ENCODE measurements around the gene TLE1.

The TLE1 gene

DNA sequence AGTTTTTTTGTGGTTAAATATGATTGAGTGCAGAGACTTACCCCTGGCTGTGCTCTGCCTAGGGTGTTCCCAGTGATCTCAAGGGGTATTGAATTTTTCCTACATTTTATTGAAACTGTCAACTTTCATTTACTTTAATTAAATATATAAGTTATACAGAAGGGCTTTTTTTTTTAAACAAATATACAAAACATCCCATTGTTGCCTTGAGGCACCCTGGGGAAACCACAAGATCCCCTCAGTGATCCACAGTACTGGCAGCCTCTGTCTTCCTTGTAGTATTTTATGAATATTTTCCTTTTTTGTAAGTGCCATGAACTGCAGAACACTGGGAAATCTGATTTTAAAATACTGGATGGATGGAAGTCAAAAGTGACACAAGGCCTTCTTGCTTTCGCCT lies 123.7 kb downstream of the TLE1 start:
- Mint-ChIP-seq H3K27me3 (no peaks in the 10 kb centered on the region), H3K27ac (no peak overlapping the region), H3K4me1 (ENCODE audit: low read depth) (no peaks in the 10 kb centered on the region), H3K36me3 (ENCODE audit: low read depth) (no peaks in the 10 kb centered on the region), H3K9me3 (peaks cover 9% of the 10 kb centered on the region), H3K4me3 (no peak overlapping the region)
- intact Hi-C loops (cut with micrococcal nuclease) = no loop called here

DNA sequence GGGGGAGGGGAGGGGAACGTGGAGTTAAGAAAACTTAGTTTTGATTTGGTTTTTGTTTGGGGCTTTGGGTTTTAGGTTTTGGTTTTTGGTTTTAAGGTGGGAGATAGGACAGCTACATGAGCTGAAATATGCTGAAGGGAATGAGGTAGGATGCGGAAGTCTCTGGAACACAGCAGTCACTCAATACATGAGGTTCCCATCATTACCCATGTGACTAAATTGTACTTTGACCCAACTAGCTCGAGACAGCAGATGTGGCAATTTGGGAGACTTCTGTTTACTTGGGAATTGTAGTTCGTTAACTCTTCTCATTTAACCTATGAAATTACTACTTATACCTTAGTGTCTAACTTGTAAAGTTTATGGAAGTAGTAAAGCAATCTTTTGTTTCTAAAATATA lies 124.2 kb downstream of the TLE1 start:
- no peaks in the 10 kb centered on the region for H3K27me3 Mint-ChIP-seq
- intact Hi-C loops (cut with micrococcal nuclease) = no loop called here
- no peaks in the 10 kb centered on the region for H3K36me3 Mint-ChIP-seq (ENCODE audit: low read depth)
- H3K4me3 Mint-ChIP-seq = no peak overlapping the region
- no peak overlapping the region for H3K27ac Mint-ChIP-seq
- H3K9me3 Mint-ChIP-seq = peaks cover 9% of the 10 kb centered on the region
- H3K4me1 Mint-ChIP-seq (ENCODE audit: low read depth) = no peaks in the 10 kb centered on the region

GRCh38 chr9:81564632-81565031 lies 124.7 kb downstream of the TLE1 start:
- Mint-ChIP-seq H3K9me3 (peaks cover 9% of the 10 kb centered on the region), H3K36me3 (ENCODE audit: low read depth) (no peaks in the 10 kb centered on the region), H3K4me1 (ENCODE audit: low read depth) (no peaks in the 10 kb centered on the region), H3K27ac (no peak overlapping the region), H3K27me3 (no peaks in the 10 kb centered on the region), H3K4me3 (no peak overlapping the region)
- intact Hi-C loops (cut with micrococcal nuclease) = no loop called here

DNA sequence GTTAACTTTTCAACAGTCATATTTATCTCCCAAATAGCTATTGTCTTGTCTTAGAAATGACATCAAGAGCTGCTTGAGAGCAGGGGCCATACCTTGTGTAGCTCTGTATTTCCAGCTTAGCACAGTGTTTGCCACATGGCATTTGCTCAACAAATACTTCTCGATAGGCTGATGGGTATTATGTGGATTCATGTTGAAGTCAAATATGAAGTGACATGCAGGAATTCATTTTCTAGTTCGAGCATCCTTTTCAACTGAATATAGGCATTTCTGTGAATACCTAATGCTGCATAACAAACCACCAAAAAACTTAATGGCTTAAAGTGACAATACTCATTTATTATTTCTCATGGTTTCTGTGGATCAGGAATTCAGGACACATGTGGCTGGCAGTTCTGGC lies 125.6 kb downstream of the TLE1 start:
- no peaks in the 10 kb centered on the region for H3K36me3 Mint-ChIP-seq (ENCODE audit: low read depth)
- peaks cover 9% of the 10 kb centered on the region for H3K9me3 Mint-ChIP-seq
- no peaks in the 10 kb centered on the region for H3K27me3 Mint-ChIP-seq
- intact Hi-C loops (cut with micrococcal nuclease) = no loop called here
- H3K4me1 Mint-ChIP-seq (ENCODE audit: low read depth) = no peaks in the 10 kb centered on the region
- H3K27ac Mint-ChIP-seq = no peak overlapping the region
- no peak overlapping the region for H3K4me3 Mint-ChIP-seq

- Mint-ChIP-seq H3K27me3 (no peaks in the 10 kb centered on the region), H3K4me3 (no peak overlapping the region), H3K36me3 (ENCODE audit: low read depth) (no peaks in the 10 kb centered on the region), H3K4me1 (ENCODE audit: low read depth) (no peaks in the 10 kb centered on the region), H3K27ac (no peak overlapping the region), H3K9me3 (peaks cover 9% of the 10 kb centered on the region)
- intact Hi-C loops (cut with micrococcal nuclease) = no loop called here
These were observed 126.3 kb downstream of the TLE1 start for GRCh38 chr9:81563020-81563407.

GRCh38 chr9:81562231-81563019 lies 126.9 kb downstream of the TLE1 start:
- no peak overlapping the region for H3K4me3 Mint-ChIP-seq
- no peaks in the 10 kb centered on the region for H3K36me3 Mint-ChIP-seq (ENCODE audit: low read depth)
- peaks cover 9% of the 10 kb centered on the region for H3K9me3 Mint-ChIP-seq
- H3K27ac Mint-ChIP-seq = no peak overlapping the region
- H3K4me1 Mint-ChIP-seq (ENCODE audit: low read depth) = no peaks in the 10 kb centered on the region
- intact Hi-C loops (cut with micrococcal nuclease) = no loop called here
- H3K27me3 Mint-ChIP-seq = no peaks in the 10 kb centered on the region

GRCh38 chr9:81560851-81561732 lies 128.3 kb downstream of the TLE1 start:
- intact Hi-C loops (cut with micrococcal nuclease) = no loop called here
- no peaks in the 10 kb centered on the region for H3K27me3 Mint-ChIP-seq

GRCh38 chr9:81559709-81560108 lies 129.6 kb downstream of the TLE1 start:
- intact Hi-C loops (cut with micrococcal nuclease) = no loop called here
- H3K4me3 Mint-ChIP-seq = no peak overlapping the region
- no peak overlapping the region for H3K27ac Mint-ChIP-seq
- no peaks in the 10 kb centered on the region for H3K27me3 Mint-ChIP-seq
- peaks cover 9% of the 10 kb centered on the region for H3K9me3 Mint-ChIP-seq
- H3K4me1 Mint-ChIP-seq (ENCODE audit: low read depth) = no peaks in the 10 kb centered on the region
- H3K36me3 Mint-ChIP-seq (ENCODE audit: low read depth) = no peaks in the 10 kb centered on the region

More at GRCh38 chr9:81560851-81561732, 128.3 kb downstream of the TLE1 start:
- no peak overlapping the region for H3K27ac Mint-ChIP-seq
- no peak overlapping the region for H3K4me3 Mint-ChIP-seq
- H3K36me3 Mint-ChIP-seq (ENCODE audit: low read depth) = no peaks in the 10 kb centered on the region
- H3K4me1 Mint-ChIP-seq (ENCODE audit: low read depth) = no peaks in the 10 kb centered on the region
- H3K9me3 Mint-ChIP-seq = peaks cover 9% of the 10 kb centered on the region

- no peak overlapping the region for H3K4me3 Mint-ChIP-seq
- no peaks in the 10 kb centered on the region for H3K4me1 Mint-ChIP-seq (ENCODE audit: low read depth)
- no peaks in the 10 kb centered on the region for H3K36me3 Mint-ChIP-seq (ENCODE audit: low read depth)
- H3K9me3 Mint-ChIP-seq = peaks cover 5% of the 10 kb centered on the region
- intact Hi-C loops (cut with micrococcal nuclease) = no loop called here
- H3K27ac Mint-ChIP-seq = no peak overlapping the region
- H3K27me3 Mint-ChIP-seq = no peaks in the 10 kb centered on the region
These were observed 130.2 kb downstream of the TLE1 start for GRCh38 chr9:81559197-81559596.

DNA sequence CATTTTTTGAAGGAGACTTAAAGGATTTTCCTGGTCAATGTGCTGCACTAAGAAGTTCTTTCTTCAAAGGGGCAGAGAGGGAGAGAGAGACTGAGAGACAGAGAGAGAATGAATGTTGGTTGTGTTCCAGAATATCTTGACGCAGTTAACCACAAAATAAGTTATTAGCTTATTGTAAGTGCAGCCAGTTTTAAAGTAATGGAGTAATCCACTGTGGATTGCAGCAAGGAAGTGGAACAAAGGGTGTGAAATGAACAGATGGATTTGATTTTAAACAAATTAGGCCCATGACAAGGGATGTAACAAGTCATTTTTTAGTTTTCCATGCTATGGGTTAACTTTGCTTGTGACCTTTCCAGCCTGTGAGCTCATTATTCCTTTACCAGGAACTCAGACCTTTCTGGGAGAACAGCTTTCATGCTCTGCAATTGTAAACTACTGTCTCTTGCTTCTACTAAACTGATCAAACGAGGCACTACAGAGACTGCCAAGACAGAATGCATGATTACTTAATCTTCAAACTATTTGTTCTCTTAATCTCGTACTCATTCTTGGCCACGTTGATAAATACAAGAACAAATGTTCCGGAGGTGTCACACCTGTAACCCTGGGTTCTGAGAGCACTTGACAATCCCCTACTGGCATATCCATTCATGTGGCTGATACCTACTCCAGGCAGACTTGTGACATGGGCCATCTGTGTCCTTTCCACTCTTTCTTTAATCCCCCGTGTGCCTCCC lies 131.1 kb downstream of the TLE1 start:
- no peaks in the 10 kb centered on the region for H3K36me3 Mint-ChIP-seq (ENCODE audit: low read depth)
- no peaks in the 10 kb centered on the region for H3K4me1 Mint-ChIP-seq (ENCODE audit: low read depth)
- H3K9me3 Mint-ChIP-seq = no peaks in the 10 kb centered on the region
- intact Hi-C loops (cut with micrococcal nuclease) = no loop called here
- no peak overlapping the region for H3K27ac Mint-ChIP-seq
- no peak overlapping the region for H3K4me3 Mint-ChIP-seq
- no peaks in the 10 kb centered on the region for H3K27me3 Mint-ChIP-seq

DNA sequence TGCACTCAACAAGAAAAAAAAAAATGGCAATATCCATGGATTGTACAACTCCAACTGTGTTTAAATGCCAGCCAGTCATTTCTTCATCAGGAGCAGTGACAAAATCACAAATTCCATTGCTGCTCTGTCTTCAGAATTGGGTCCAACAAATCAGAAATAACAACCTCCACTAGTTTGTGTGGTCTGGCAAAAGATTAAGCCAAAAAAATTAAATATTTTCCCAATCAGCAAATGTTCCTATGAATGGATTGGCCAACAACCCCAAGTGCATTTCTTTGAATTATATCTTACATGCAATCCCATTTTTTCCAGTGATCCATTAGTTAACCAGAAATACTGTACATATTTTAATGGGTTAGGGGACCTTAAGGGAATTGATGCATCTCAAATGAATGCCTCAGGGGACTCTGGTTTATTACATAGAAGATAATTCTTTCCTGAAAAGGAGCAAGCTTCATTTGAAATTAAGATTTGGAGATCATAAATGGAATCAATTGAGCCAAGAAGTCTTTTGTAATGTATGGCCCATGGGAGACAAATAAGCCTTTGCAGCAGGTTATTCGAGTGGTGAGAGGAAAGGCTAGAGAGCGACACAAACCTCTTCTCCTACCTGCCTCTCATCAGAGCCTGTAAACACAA lies 131.8 kb downstream of the TLE1 start:
- intact Hi-C loops (cut with micrococcal nuclease) = no loop called here
- H3K36me3 Mint-ChIP-seq (ENCODE audit: low read depth) = no peaks in the 10 kb centered on the region
- H3K27me3 Mint-ChIP-seq = no peaks in the 10 kb centered on the region
- no peaks in the 10 kb centered on the region for H3K9me3 Mint-ChIP-seq
- no peaks in the 10 kb centered on the region for H3K4me1 Mint-ChIP-seq (ENCODE audit: low read depth)
- H3K4me3 Mint-ChIP-seq = no peak overlapping the region
- no peak overlapping the region for H3K27ac Mint-ChIP-seq

DNA sequence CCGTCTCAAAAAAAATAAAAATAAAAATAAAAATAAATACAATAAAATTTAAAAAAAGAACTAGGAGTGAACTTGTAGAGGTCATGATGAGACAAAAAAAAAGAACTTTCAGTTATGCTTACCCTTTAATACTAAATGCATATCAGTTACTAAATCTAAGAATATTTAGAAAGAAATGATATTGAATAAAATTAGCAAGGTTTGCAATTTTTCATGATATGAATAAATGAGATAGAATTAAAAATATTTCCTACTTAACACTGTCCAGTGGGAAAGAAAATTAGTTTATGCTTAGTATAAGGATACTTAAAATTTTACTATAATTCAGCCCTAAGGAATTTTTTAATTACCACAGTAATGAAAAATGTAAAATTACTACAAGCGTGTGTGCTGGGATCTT lies 132.4 kb downstream of the TLE1 start:
- intact Hi-C loops (cut with micrococcal nuclease) = no loop called here
- no peak overlapping the region for H3K27ac Mint-ChIP-seq
- no peaks in the 10 kb centered on the region for H3K4me1 Mint-ChIP-seq (ENCODE audit: low read depth)
- H3K36me3 Mint-ChIP-seq (ENCODE audit: low read depth) = no peaks in the 10 kb centered on the region
- H3K9me3 Mint-ChIP-seq = no peaks in the 10 kb centered on the region
- H3K4me3 Mint-ChIP-seq = no peak overlapping the region
- no peaks in the 10 kb centered on the region for H3K27me3 Mint-ChIP-seq

- Mint-ChIP-seq H3K9me3 (no peaks in the 10 kb centered on the region), H3K36me3 (ENCODE audit: low read depth) (no peaks in the 10 kb centered on the region), H3K4me1 (ENCODE audit: low read depth) (no peaks in the 10 kb centered on the region), H3K27me3 (no peaks in the 10 kb centered on the region), H3K27ac (no peak overlapping the region), H3K4me3 (no peak overlapping the region)
- intact Hi-C loops (cut with micrococcal nuclease) = no loop called here
These were observed 136.8 kb downstream of the TLE1 start for GRCh38 chr9:81552581-81552991.

- Mint-ChIP-seq H3K4me3 (no peak overlapping the region), H3K27me3 (no peaks in the 10 kb centered on the region), H3K9me3 (no peaks in the 10 kb centered on the region), H3K27ac (no peak overlapping the region), H3K36me3 (ENCODE audit: low read depth) (no peaks in the 10 kb centered on the region), H3K4me1 (ENCODE audit: low read depth) (no peaks in the 10 kb centered on the region)
- intact Hi-C loops (cut with micrococcal nuclease) = no loop called here
These were observed 139.2 kb downstream of the TLE1 start for GRCh38 chr9:81550207-81550583.

Measured in dendritic cell treated with granulocyte-macrophage colony-stimulating factor and Interleukin-4, amounts not matched to agents 40 ng/mL and 50 ng/mL, for 4 days (primary cell).